ENCODE results near the gene VENTX.

GRCh38 chr10:133268532-133268931, 30.9 kb downstream of the VENTX start:
- TF ChIP-seq CTCF (IDR thresholded peaks at IDR 0.05) = no peak
- no peak for TF ChIP-seq POLR2A (IDR thresholded peaks at IDR 0.05)
